GM23338 (cell line): ENCODE measurements around the gene SCN1B. TPM values are rescaled to one million over a fixed set of nuclear protein-coding genes. Genes with fewer than 3 reads are reported as not detected.

Experiments
- ATAC-seq: fragments of 200-7000 bp; cut with Tn5 transposase; 3 replicates; pipeline ENCODE4 v1.9.1; 2020
- DNase-seq: peaks from one replicate; pipeline ENCODE4 v3.0.0-alpha.2; 2015; ENCODE audit warnings: low spot score
- H2AFZ ChIP-seq: fragments of 200-600 bp; sonication (generic); 2 replicates; pipeline ENCODE4 v1.8.0; 2016; ENCODE audit warnings: antibody characterized with exemption, mild to moderate bottlenecking, moderate library complexity
- H3F3A ChIP-seq: fragments of 200-600 bp; sonication (generic); replicated peaks from 2 replicates; pipeline ENCODE4 v1.8.0; 2017; ENCODE audit warnings: antibody characterized with exemption, mixed run types, low read depth
- H3K27ac ChIP-seq: fragments of 200-600 bp; sonication (generic); 2 replicates; pipeline ENCODE4 v1.6.1; 2016; ENCODE audit warnings: low read depth
- H3K27me3 ChIP-seq: fragments of 200-600 bp; sonication (generic); 2 replicates; pipeline ENCODE4 v1.8.0; 2016; ENCODE audit warnings: mild to moderate bottlenecking, mixed run types, moderate library complexity; ENCODE audit not compliant: insufficient read depth
- H3K36me3 ChIP-seq: fragments of 200-600 bp; sonication (generic); 2 replicates; pipeline ENCODE4 v1.8.0; 2016; ENCODE audit warnings: mild to moderate bottlenecking; ENCODE audit not compliant: insufficient read depth
- H3K4me1 ChIP-seq: fragments of 200-600 bp; sonication (generic); 2 replicates; pipeline ENCODE4 v1.8.0; 2016; ENCODE audit warnings: mild to moderate bottlenecking, moderate library complexity; ENCODE audit not compliant: insufficient read depth
- H3K4me2 ChIP-seq: fragments of 200-600 bp; sonication (generic); 2 replicates; pipeline ENCODE4 v1.7.1; 2017; ENCODE audit warnings: mixed run types
- H3K4me3 ChIP-seq: fragments of 200-600 bp; sonication (generic); 2 replicates; pipeline ENCODE4 v1.6.1; 2016; ENCODE audit warnings: mixed run types
- H3K79me2 ChIP-seq: fragments of 200-600 bp; sonication (generic); replicated peaks from 2 replicates; pipeline ENCODE4 v1.8.0; 2017; ENCODE audit warnings: mild to moderate bottlenecking; ENCODE audit not compliant: insufficient read depth
- H3K9me2 ChIP-seq: fragments of 200-600 bp; sonication (generic); 2 replicates; pipeline ENCODE4 v1.8.0; 2017; ENCODE audit not compliant: insufficient read depth
- H4K20me1 ChIP-seq: fragments of 200-600 bp; sonication (generic); replicated peaks from 2 replicates; pipeline ENCODE4 v1.8.0; 2017; ENCODE audit warnings: mild to moderate bottlenecking; ENCODE audit not compliant: insufficient read depth
- H3K27ac Mint-ChIP-seq: 2 replicates; pipeline ENCODE4 v1.8.0; 2020; ENCODE audit warnings: inconsistent platforms, mild to moderate bottlenecking, moderate library complexity, mixed read lengths
- H3K27me3 Mint-ChIP-seq: 3 replicates; pipeline ENCODE4 v1.8.0; 2022; ENCODE audit warnings: low read depth, mild to moderate bottlenecking, moderate library complexity, mixed read lengths, inconsistent platforms; ENCODE audit not compliant: insufficient read depth, poor library complexity
- H3K36me3 Mint-ChIP-seq: 3 replicates; pipeline ENCODE4 v1.8.0; 2021; ENCODE audit warnings: low read depth, mild to moderate bottlenecking, inconsistent platforms, moderate library complexity, mixed read lengths
- H3K4me1 Mint-ChIP-seq: 3 replicates; pipeline ENCODE4 v1.8.0; 2020; ENCODE audit warnings: mild to moderate bottlenecking, inconsistent platforms, mixed read lengths
- H3K4me3 Mint-ChIP-seq: 3 replicates; pipeline ENCODE4 v1.8.0; 2021; ENCODE audit warnings: moderate library complexity, mild to moderate bottlenecking, inconsistent platforms, mixed read lengths
- H3K9me3 Mint-ChIP-seq: 3 replicates; pipeline ENCODE4 v1.8.0; 2020; ENCODE audit warnings: moderate library complexity, mild to moderate bottlenecking, inconsistent platforms, mixed read lengths
- EZH2 ChIP-seq: fragments of 200-600 bp; sonication (generic); IDR thresholded peaks from one replicate; pipeline ENCODE4 v1.8.0; 2017; ENCODE audit warnings: antibody characterized with exemption, mild to moderate bottlenecking, low read depth; ENCODE audit not compliant: unreplicated experiment
- EZH2phosphoT487 ChIP-seq: fragments of 200-600 bp; sonication (generic); IDR thresholded peaks from one replicate; pipeline ENCODE4 v1.8.1; 2018; ENCODE audit warnings: antibody characterized with exemption; ENCODE audit not compliant: unreplicated experiment
- NANOG ChIP-seq: IDR thresholded peaks from 2 replicates; pipeline ENCODE4 v1.6.1; 2016; ENCODE audit warnings: antibody characterized with exemption, borderline replicate concordance
- ZNF114 ChIP-seq: fragments of 250-450 bp; sonication (Bioruptor Pico); IDR thresholded peaks from 2 replicates; pipeline ENCODE4 v1.5.0; 2020; ENCODE audit warnings: mild to moderate bottlenecking, moderate library complexity
- ZNF331 ChIP-seq: fragments of 250-450 bp; sonication (Bioruptor Pico); IDR thresholded peaks from 2 replicates; pipeline ENCODE4 v1.5.0; 2020; ENCODE audit warnings: low read depth, mild to moderate bottlenecking, moderate library complexity
- polyA plus RNA-seq: library from polyadenylated mRNA; unstranded; fragments of >200 nt; fragmentation: Nextera tagmentation; extraction: Ambion mirVana; gene quantifications from 2 replicates; pipeline ENCODE4 v1.2.1, GENCODE V29; 2016
- total RNA-seq: library from RNA; depleted of rRNA; stranded (reverse); fragments of >200 nt; shearing (Covaris generic); gene quantifications from 2 replicates; pipeline ENCODE4 v1.2.3, GENCODE V29; 2014
- TF ChIP-seq, protein P1 (sequence below), 2 experiments: fragments of 200-600 bp in 1 of 2; sonication (generic) in 1 of 2; conservative IDR thresholded peaks; 2 replicates each; pipeline versions ENCODE4 v1.5.1 to v1.6.1; 2016 to 2017; ENCODE audit warnings: antibody characterized with exemption in 2 of 2, low read depth in 2 of 2, mild to moderate bottlenecking in 2 of 2, moderate library complexity in 1 of 2
- TF ChIP-seq, protein P2 (sequence below): fragments of 250-450 bp; sonication (Bioruptor Pico); IDR thresholded peaks from 2 replicates; pipeline ENCODE4 v1.5.0; 2020; ENCODE audit warnings: mild to moderate bottlenecking, moderate library complexity

Gene SCN1B
- total and polyA plus RNA-seq, 2 experiments from 2014 or later = 1.7 to 4.8 TPM

DNA sequence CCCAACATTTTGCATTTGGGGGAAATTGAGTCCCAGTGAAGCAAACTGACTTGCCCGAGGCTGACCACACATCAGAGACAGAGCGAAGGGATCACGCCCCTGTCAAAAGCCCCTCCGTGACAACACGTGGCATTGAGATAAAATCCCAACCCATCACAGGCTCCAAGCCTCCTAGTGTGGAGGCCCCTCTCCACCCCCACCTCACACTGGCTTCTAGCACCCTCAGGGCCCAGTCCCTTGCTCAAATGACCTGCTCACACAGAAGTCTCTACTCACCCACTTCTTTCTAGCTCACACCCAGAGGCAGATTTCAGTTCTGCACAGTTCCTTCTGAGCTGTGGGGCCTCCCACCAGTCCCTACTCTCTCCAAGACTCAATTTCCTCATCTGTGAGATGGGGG lies 21.5 kb downstream of the SCN1B start:
- peaks cover 5% of the 10 kb centered on the region; the same call in 1 of the 2 replicates for H3K4me1 ChIP-seq
- no peaks in the 10 kb centered on the region for H4K20me1 ChIP-seq
- no peak overlapping the region for H3K4me3 ChIP-seq
- H3K27ac ChIP-seq = no peak overlapping the region
- peaks cover 18% of the 10 kb centered on the region for H3K4me1 Mint-ChIP-seq
- no peaks in the 10 kb centered on the region for H3K79me2 ChIP-seq
- peaks cover 18% of the 10 kb centered on the region for H3K27me3 Mint-ChIP-seq
- H3K27me3 ChIP-seq = no peaks in the 10 kb centered on the region
- H3K36me3 ChIP-seq = no peaks in the 10 kb centered on the region
- TF ChIP-seq, protein P1, sequence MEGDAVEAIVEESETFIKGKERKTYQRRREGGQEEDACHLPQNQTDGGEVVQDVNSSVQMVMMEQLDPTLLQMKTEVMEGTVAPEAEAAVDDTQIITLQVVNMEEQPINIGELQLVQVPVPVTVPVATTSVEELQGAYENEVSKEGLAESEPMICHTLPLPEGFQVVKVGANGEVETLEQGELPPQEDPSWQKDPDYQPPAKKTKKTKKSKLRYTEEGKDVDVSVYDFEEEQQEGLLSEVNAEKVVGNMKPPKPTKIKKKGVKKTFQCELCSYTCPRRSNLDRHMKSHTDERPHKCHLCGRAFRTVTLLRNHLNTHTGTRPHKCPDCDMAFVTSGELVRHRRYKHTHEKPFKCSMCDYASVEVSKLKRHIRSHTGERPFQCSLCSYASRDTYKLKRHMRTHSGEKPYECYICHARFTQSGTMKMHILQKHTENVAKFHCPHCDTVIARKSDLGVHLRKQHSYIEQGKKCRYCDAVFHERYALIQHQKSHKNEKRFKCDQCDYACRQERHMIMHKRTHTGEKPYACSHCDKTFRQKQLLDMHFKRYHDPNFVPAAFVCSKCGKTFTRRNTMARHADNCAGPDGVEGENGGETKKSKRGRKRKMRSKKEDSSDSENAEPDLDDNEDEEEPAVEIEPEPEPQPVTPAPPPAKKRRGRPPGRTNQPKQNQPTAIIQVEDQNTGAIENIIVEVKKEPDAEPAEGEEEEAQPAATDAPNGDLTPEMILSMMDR (conservative IDR thresholded peaks at IDR 0.05; ENCODE audit: low read depth in 2 of 2) = no peak
- TF ChIP-seq ZNF114 (CRISPR knock-in tag) = no peak
- ATAC-seq (no peak), DNase-seq (no peak)
- peaks cover 3% of the 10 kb centered on the region; the same call in 2 of the 3 replicates for H3K9me3 Mint-ChIP-seq
- H3K36me3 Mint-ChIP-seq = peaks cover 18% of the 10 kb centered on the region
- H3K9me2 ChIP-seq = no peaks in the 10 kb centered on the region
- H3F3A ChIP-seq = peaks cover 4% of the 10 kb centered on the region; the same call in 1 of the 2 replicates
- H2AFZ ChIP-seq = no peak overlapping the region
- H3K4me2 ChIP-seq = no peak overlapping the region
- H3K27ac Mint-ChIP-seq = no peak overlapping the region
- no peak overlapping the region for H3K4me3 Mint-ChIP-seq

DNA sequence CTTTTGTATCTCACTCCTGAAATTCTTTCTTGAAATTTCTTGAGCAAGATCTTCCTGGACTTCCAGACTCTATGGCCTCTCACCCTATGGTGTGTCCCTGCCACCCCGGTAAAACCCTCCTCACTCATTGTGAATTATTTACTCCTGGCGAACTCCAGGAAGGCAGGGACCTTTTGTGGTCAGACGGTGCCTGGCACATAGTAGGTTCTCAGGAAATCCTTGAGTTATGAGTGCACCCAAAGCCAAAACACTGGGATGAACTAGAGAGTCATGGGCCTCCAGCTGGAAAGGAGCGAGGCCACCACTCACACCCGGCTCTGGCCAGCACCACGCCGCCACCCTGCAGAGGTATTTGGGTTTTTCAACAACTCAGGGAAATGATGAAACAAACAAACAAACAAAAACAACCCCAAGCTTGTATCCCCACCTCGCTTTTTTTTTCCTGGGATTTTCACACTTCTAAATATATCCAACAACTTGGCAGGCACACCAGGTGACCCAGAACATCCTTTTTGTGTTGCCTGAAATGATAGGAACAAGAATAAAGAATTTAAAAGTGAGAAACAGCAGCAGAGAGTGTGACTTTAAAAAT lies 22.4 kb downstream of the SCN1B start:
- Histone ChIP-seq H3K27me3 (no peaks in the 10 kb centered on the region), H2AFZ (no peak overlapping the region), H3K4me2 (no peak overlapping the region), H3K79me2 (no peaks in the 10 kb centered on the region), H3K9me2 (no peaks in the 10 kb centered on the region), H3K27ac (no peak overlapping the region), H3K4me3 (no peak overlapping the region), H4K20me1 (no peaks in the 10 kb centered on the region), H3K4me1 (peaks cover 5% of the 10 kb centered on the region; the same call in 1 of the 2 replicates), H3K36me3 (no peaks in the 10 kb centered on the region), H3F3A (peaks cover 4% of the 10 kb centered on the region; the same call in 1 of the 2 replicates)
- DNase-seq (no peak), ATAC-seq (no peak)
- H3K36me3 Mint-ChIP-seq = peaks cover 18% of the 10 kb centered on the region
- H3K4me1 Mint-ChIP-seq = peaks cover 19% of the 10 kb centered on the region
- H3K4me3 Mint-ChIP-seq = no peak overlapping the region
- H3K27me3 Mint-ChIP-seq = peaks cover 18% of the 10 kb centered on the region
- H3K27ac Mint-ChIP-seq = peak overlapping the region; percentile 32
- H3K9me3 Mint-ChIP-seq = peaks cover 3% of the 10 kb centered on the region; the same call in 2 of the 3 replicates
- TF ChIP-seq, protein P1 (conservative IDR thresholded peaks at IDR 0.05; ENCODE audit: low read depth in 2 of 2) = no peak
- no peak for TF ChIP-seq ZNF331
- TF ChIP-seq, protein P2, sequence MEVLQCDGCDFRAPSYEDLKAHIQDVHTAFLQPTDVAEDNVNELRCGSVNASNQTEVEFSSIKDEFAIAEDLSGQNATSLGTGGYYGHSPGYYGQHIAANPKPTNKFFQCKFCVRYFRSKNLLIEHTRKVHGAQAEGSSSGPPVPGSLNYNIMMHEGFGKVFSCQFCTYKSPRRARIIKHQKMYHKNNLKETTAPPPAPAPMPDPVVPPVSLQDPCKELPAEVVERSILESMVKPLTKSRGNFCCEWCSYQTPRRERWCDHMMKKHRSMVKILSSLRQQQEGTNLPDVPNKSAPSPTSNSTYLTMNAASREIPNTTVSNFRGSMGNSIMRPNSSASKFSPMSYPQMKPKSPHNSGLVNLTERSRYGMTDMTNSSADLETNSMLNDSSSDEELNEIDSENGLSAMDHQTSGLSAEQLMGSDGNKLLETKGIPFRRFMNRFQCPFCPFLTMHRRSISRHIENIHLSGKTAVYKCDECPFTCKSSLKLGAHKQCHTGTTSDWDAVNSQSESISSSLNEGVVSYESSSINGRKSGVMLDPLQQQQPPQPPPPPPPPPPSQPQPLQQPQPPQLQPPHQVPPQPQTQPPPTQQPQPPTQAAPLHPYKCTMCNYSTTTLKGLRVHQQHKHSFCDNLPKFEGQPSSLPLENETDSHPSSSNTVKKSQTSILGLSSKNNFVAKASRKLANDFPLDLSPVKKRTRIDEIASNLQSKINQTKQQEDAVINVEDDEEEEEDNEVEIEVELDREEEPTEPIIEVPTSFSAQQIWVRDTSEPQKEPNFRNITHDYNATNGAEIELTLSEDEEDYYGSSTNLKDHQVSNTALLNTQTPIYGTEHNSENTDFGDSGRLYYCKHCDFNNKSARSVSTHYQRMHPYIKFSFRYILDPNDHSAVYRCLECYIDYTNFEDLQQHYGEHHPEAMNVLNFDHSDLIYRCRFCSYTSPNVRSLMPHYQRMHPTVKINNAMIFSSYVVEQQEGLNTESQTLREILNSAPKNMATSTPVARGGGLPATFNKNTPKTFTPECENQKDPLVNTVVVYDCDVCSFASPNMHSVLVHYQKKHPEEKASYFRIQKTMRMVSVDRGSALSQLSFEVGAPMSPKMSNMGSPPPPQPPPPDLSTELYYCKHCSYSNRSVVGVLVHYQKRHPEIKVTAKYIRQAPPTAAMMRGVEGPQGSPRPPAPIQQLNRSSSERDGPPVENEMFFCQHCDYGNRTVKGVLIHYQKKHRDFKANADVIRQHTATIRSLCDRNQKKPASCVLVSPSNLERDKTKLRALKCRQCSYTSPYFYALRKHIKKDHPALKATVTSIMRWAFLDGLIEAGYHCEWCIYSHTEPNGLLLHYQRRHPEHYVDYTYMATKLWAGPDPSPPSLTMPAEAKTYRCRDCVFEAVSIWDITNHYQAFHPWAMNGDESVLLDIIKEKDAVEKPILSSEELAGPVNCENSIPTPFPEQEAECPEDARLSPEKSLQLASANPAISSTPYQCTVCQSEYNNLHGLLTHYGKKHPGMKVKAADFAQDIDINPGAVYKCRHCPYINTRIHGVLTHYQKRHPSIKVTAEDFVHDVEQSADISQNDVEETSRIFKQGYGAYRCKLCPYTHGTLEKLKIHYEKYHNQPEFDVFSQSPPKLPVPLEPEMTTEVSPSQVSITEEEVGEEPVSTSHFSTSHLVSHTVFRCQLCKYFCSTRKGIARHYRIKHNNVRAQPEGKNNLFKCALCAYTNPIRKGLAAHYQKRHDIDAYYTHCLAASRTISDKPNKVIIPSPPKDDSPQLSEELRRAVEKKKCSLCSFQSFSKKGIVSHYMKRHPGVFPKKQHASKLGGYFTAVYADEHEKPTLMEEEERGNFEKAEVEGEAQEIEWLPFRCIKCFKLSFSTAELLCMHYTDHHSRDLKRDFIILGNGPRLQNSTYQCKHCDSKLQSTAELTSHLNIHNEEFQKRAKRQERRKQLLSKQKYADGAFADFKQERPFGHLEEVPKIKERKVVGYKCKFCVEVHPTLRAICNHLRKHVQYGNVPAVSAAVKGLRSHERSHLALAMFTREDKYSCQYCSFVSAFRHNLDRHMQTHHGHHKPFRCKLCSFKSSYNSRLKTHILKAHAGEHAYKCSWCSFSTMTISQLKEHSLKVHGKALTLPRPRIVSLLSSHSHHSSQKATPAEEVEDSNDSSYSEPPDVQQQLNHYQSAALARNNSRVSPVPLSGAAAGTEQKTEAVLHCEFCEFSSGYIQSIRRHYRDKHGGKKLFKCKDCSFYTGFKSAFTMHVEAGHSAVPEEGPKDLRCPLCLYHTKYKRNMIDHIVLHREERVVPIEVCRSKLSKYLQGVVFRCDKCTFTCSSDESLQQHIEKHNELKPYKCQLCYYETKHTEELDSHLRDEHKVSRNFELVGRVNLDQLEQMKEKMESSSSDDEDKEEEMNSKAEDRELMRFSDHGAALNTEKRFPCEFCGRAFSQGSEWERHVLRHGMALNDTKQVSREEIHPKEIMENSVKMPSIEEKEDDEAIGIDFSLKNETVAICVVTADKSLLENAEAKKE (CRISPR knock-in tag) = no peak
- no peak for TF ChIP-seq EZH2
- no peak for TF ChIP-seq ZNF114 (CRISPR knock-in tag)
- no peak for TF ChIP-seq NANOG
- no peak for TF ChIP-seq EZH2phosphoT487
